ENCODE data around the gene POLR2H.

Gene POLR2H

DNA sequence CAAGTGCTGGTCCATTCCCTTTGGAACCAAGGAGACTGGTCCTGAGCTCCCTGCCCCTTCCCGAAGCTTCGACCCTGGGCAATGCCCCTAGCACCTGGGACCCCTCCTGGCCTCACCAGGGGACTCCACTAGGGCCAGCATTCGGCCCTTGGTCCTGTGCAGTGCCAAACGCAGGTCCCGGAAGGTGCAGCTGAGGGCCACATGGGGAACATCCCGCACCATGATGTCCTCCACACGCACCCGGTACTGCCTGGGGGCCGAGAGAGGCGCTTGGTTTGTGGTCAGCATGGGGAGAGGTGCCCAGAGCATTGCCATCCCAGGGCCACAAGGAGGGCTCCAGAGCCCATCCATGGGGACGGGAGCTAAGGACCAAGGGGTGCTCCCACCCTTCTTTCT, 8.0 kb upstream of the POLR2H start:
- no peak for DNase-seq

DNA sequence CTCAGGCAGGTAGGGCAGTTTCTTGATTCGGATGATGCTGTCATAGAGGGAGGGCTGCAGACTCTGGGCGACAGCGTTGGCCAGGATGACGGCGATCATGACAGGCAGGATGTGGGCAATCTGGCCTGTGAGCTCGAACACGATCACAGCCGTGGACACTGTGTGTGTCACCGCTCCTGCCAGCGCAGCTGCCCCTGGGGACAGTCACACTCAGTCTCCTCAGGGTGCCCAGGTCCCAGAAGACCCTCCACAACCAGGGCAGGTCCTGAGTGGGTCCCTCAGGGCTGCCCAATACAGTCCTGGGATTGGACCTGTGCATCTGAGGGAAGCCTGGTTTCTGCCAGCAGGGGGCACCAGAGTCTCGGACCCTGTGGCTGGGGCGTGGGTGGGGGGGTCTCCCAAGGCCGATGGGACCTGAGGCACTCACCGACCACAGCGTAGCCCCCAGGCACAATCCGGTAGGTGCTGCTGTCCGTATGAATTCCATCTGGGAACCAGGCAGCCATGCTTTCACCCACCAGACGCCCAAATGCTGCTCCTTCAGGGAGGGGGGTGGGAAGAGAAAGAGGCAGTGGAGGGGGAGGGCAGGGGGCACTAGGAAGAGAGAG, 7.3 kb upstream of the POLR2H start:
- DNase-seq = peak; percentile 59 to 63

GRCh38 chr3:184354754-184355153, 6.8 kb upstream of the POLR2H start:
- no peak for DNase-seq

GRCh38 chr3:184355261-184356040, 6.1 kb upstream of the POLR2H start:
- DNase-seq = no peak

- DNase-seq = no peak
Observed at GRCh38 chr3:184357248-184358123, 4.0 kb upstream of the POLR2H start.

DNA sequence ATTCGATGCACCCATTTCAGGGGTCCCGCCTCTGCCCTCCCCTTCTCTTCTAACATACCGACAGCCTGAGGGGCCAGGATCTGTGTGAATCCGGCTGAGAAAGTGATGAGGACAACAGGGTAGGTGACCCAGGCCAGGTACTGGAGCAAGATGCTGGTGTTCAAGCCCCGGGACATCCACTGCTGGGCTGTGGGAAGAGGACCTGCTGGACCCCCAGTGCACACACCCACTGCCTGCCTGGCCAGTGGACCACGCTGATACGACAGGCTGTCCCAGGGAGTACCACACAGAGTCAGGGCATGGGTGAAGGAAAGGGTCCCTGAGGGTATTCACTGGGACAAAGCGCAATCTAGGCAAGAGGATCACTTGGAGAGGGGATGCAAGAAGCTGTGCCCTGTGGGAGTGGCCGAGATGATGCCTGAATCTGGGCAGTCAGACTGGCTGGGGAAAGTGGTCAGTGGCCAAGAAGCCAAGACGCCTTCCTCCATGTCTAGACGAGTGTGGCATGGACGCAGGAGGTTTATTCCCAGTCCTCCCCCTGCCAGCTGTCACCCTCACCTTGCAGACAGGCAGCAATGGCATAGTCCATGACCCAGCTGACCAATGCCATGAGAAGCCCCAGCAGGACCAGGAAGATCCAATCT, 3.3 kb upstream of the POLR2H start:
- DNase-seq = no peak

DNA sequence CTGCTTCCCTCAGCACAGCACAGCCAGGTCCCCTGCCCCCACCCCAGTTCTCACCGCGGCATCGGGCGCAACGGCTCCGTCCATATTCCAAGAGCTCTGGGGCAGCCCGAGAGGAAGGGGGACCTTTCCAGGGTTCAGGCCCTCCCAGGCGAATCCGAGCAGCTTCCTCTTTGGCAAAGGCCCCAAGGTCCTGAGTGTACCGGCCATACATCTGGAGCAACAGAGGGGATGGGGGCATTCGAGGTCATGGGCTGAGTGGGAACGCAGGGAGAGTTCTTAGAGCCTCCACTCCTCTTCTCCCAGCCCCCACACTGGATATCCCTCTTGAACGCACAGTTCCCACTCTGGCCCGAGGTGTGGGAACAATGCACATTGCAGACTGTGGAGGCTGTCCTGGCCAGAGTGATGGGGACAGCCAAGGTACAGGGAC, 2.6 kb upstream of the POLR2H start:
- no peak for DNase-seq

DNA sequence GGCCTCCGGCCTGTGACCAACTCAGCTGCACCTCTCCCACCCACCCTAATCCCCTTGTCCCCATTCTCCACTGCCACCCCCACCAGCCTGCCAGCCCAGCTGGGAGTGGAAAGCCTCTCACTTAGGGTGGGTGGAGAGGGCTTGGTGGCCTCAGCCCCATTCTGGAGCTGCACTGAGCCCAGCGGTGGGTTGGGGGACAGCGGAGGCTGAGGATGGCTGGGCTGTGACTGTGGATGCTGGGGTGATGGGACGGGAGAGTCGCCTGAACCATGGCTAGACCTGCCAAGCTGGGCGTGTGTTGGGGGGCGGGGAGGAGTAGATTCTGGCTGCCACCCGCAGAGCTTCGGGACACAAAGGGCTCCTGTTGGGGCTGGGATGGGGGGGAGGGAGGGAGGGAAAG, 1.9 kb upstream of the POLR2H start:
- DNase-seq = no peak

- DNase-seq = no peak
Observed at GRCh38 chr3:184360070-184360928, 1.2 kb upstream of the POLR2H start.

DNA sequence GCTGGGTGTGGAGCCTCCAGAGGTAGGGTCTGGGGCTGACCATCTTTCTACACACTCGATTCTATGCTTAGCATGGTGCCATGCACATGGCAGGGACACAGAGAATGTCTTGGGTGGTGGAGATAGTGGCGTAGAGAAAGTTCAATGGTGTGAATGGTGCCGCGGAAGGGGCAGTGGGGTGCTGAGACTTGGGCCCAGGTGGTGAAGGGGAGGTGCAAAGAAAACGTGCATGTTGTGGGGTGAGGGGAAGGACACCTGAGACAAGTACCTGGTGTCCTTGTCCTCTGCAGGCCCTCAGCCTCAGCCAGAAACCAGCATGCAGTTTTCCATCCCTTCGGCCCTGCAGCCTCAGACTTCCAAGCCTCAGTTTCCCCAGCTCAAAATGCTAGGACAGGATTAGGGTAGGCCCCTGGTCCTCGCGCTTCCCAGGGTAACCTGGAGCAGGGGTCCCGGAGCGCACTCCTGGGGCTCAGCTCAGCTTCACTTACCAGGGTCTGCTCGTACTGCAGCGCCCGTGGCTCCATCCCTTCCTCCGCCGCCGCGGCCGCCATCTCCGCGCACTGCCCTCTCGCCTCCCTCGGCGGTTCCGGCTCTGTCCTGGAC, 480 bp upstream of the POLR2H start:
- DNase-seq = no peak

DNA sequence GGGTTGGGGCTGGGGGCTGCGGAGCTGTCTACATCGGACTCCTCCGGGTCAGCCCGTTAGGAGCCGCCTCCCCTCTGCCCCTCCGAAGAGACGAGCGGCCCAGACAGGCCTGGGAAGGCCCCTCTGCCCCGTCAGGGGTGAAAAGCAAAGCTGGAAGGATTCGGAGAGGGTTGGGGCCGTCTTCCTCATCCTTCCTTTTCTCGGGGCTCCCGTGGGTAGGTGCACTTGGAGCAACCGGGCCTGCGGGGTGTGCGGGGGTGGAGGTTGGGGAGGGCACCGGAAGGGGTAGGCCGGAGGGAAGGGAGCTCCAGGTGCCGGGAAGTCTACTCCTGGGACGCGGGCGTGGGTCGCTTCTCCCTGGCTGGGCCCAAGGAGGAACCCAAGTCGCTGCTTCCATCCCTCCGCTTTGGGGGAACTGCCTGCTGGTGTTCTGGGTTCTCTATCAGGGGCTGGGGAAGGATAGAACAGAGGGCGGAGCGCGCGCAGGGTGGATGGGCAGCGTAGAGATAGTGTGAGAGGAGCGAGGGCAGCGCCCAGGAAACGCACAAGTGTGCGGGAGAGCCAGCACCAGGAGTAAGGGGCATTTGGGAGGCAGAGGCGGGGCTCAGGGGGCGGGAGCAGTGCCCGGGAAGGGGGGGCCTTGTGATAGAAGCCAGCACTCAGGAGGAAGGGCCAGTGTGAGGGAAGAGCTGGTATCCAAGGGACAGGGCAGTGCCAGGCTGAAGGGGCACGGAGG, 590 bp downstream of the POLR2H start:
- peak; percentile 22 to 27 for DNase-seq

GRCh38 chr3:184362668-184363546, 1.4 kb downstream of the POLR2H start:
- peak; percentile 86 to 89 for DNase-seq

DNA sequence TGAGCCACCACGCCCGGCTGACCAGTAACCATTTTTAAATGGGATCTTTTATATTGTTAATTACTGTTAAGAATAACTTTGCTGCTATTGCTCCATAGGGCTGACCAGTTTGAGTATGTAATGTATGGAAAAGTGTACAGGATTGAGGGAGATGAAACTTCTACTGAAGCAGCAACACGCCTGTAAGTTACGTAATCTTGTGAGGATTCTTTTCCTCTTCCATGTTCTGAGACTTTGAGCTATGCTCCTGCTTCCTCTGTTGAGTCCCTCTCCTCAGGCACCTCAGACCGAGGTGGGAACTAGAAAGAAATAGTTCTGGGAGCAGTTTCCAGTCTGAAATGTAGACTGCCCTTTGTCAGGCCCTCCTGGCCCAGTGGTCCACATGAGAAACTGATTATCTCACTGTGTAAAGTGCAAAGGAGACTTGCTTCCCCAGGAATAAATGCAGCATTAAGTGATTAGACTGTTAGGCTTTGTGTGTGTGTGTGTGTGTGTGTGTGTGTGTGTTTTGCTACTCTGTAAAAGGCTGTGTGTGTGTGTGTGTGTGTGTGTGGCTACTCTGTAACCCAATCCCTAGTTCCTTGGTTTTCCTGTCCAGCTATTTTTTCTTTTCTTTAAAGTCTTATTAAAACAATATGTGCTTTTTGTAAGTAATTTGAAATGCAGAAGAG, 5.2 kb downstream of the POLR2H start:
- no peak for DNase-seq

DNA sequence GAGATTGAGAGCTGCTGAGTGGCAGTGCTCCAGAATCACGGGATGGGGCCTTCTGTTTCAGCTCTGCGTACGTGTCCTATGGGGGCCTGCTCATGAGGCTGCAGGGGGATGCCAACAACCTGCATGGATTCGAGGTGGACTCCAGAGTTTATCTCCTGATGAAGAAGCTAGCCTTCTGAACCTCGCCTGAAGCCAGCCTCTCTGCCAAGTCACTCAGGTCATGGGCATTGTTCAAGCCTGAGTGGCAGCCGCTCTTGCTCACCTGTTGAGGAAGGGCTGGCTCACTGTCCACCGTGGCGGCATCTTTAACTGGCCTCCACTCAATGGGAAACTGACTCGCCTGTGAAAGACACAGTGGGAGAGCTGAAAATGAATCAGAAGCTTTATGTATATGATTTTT, 6.6 kb downstream of the POLR2H start:
- no peak for DNase-seq

DNA sequence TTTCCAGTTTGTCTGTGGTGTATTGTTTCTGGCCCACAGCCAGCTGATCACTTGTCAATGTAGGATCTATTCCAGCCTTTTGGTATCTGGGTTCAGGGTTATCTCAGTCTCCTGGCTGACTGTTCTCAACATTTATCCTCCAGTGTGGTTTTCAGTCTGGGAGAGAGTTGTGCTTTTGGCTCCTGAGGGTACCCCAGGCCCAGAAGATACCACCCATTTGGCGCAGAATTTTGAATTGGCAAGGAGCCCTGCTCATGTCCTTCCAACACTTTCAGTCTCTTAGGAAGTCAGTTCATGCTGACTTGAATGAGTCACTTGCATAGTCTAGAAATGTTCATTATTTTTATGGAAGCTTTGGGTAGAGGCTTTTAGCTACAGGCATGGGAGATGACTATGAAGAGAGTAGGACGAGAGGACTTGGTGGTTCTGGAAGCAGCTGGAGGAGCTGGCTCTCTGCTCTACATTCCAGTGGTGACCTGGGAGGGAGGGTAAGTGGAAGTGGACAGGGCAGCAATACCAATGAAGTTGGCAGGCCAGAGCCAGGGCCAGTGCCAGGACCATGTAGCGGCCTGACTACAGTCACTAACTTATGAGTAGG, 7.2 kb downstream of the POLR2H start:
- DNase-seq = no peak

- peak; percentile 48 to 52 for DNase-seq
Observed at GRCh38 chr3:184371570-184372018, 10.1 kb downstream of the POLR2H start.

GRCh38 chr3:184372296-184372821, 10.8 kb downstream of the POLR2H start:
- DNase-seq = no peak

- no peak for DNase-seq
Observed at GRCh38 chr3:184372911-184373310, 11.4 kb downstream of the POLR2H start.

- no peak for DNase-seq
Observed at GRCh38 chr3:184373422-184373821, 11.9 kb downstream of the POLR2H start.

All from activated CD4-positive, alpha-beta T cell treated with anti-CD3 and anti-CD28 coated beads, Interleukin-2, amount 50 U/mL, for 4 hours (primary cell).